HepG2 (cell line): ENCODE results near the gene HPRT1. TPM values are rescaled to one million over a fixed set of nuclear protein-coding genes. Genes with fewer than 3 reads are reported as not detected.

Experiments used
- ATAC-seq: fragments of 200-7000 bp; cut with Tn5 transposase; 3 replicates; pipeline ENCODE4 v1.9.1; 2020; ENCODE audit warnings: mild to moderate bottlenecking, moderate library complexity
- BruUV-seq: library from RNA; stranded (reverse); fragments of 400-500 nt; replicated peaks from 2 replicates; lab custom pipeline; 2021; lab: Mats Ljungman, UMichigan
- CTCF ChIA-PET: fragments of 300-600 bp; formaldehyde crosslinking; extraction: SDS; loops from one replicate; lab custom pipeline; 2021; ENCODE audit warnings: low total read pairs, inconsistent platforms, low intra/inter-chr PET ratio; lab: Yijun Ruan, JAX
- POLR2A ChIA-PET: fragments of 350-600 bp; sonication (Branson Sonifier 250); formaldehyde crosslinking; loops from one replicate; lab custom pipeline; 2020; ENCODE audit warnings: antibody characterized with exemption, inconsistent platforms; lab: Yijun Ruan, JAX
- DNase-seq: peaks from one replicate; pipeline ENCODE4 v3.0.0-alpha.2; 2015; ENCODE audit warnings: low spot score
- FAIRE-seq: peaks from 3 replicates; lab custom pipeline; 2011; peaks lifted over from hg19 to GRCh38; lab: Jason Lieb, UNC
- H2AFZ ChIP-seq: one replicate; pipeline ENCODE4 v1.6.1; 2011; ENCODE audit warnings: low read length, inconsistent platforms
- H3K27ac ChIP-seq: fragments of 300-600 bp; 3 replicates; pipeline ENCODE4 v1.8.0; 2011; ENCODE audit warnings: mixed run types, mild to moderate bottlenecking, mixed read lengths, low read length, inconsistent platforms; ENCODE audit not compliant: insufficient read depth; ENCODE audit errors: extremely low read length
- H3K27me3 ChIP-seq, 2 experiments: fragments of 200-600 bp in 1 of 2; 2 replicates in 1 of 2; 3 replicates in 1 of 2; pipeline versions ENCODE4 v1.6.0 to v1.8.0; 2011; ENCODE audit warnings: low read length in 2 of 2, mild to moderate bottlenecking in 2 of 2, moderate library complexity in 2 of 2, inconsistent platforms in 1 of 2; ENCODE audit not compliant: insufficient read depth in 2 of 2, control insufficient read depth in 1 of 2
- H3K36me3 ChIP-seq, 2 experiments: fragments of 200-600 bp in 1 of 2; replicated peaks in 1 of 2; 2 replicates in 1 of 2; 3 replicates in 1 of 2; pipeline versions ENCODE4 v1.5.1 to v1.8.0; 2011; ENCODE audit warnings: low read length in 2 of 2, inconsistent platforms in 1 of 2; ENCODE audit not compliant: insufficient read depth in 2 of 2, control insufficient read depth in 1 of 2
- H3K4me1 ChIP-seq: 2 replicates; pipeline ENCODE4 v1.5.1; 2012; ENCODE audit warnings: low read length, inconsistent platforms; ENCODE audit not compliant: insufficient read depth
- H3K4me2 ChIP-seq: 2 replicates; pipeline ENCODE4 v1.6.0; 2011; ENCODE audit warnings: low read depth, low read length, inconsistent platforms
- H3K4me3 ChIP-seq, 3 experiments: fragments of 200-600 bp in 1 of 3; sonication (generic), shearing (Covaris generic) in 1 of 3; replicated peaks in 1 of 3; 2 replicates each; pipeline ENCODE4 v1.5.1; 2011 to 2016; ENCODE audit warnings: low read length in 3 of 3, inconsistent platforms in 2 of 3, low read depth in 2 of 3, mild to moderate bottlenecking in 2 of 3, control low read depth in 1 of 3, mixed read lengths in 1 of 3; ENCODE audit not compliant: insufficient read depth in 1 of 3
- H3K79me2 ChIP-seq: one replicate; pipeline ENCODE4 v1.6.1; 2011; ENCODE audit warnings: low read length, inconsistent platforms; ENCODE audit not compliant: insufficient read depth
- H3K9ac ChIP-seq: 2 replicates; pipeline ENCODE4 v1.6.0; 2011; ENCODE audit warnings: mild to moderate bottlenecking, low read depth, low read length, inconsistent platforms; ENCODE audit not compliant: insufficient read depth
- H3K9me3 ChIP-seq: 2 replicates; pipeline ENCODE4 v1.5.1; 2012; ENCODE audit warnings: mild to moderate bottlenecking, low read length
- H4K20me1 ChIP-seq: 2 replicates; pipeline ENCODE4 v1.6.0; 2011; ENCODE audit warnings: inconsistent platforms, mild to moderate bottlenecking, low read length, moderate library complexity; ENCODE audit not compliant: insufficient read depth
- FOSL2 ChIP-seq: sonication (generic); formaldehyde crosslinking; IDR thresholded peaks from 2 replicates; pipeline ENCODE4 v1.4.0; 2020; ENCODE audit warnings: missing genetic modification reagents
- SAP130 ChIP-seq: IDR thresholded peaks from 2 replicates; pipeline ENCODE4 v1.6.1; 2016; ENCODE audit warnings: low read depth
- SYNCRIP ChIP-seq: fragments of 200-400 bp; formaldehyde crosslinking; IDR thresholded peaks from 2 replicates; pipeline ENCODE4 v1.6.1; 2018; ENCODE audit warnings: mild to moderate bottlenecking, low read depth, low read length; ENCODE audit not compliant: insufficient read depth
- ZBTB20 ChIP-seq: sonication (generic); formaldehyde crosslinking; IDR thresholded peaks from 2 replicates; pipeline ENCODE4 v1.8.1; 2023; ENCODE audit warnings: missing genetic modification reagents, low read depth, mild to moderate bottlenecking, borderline replicate concordance
- ZNF180 ChIP-seq: sonication (generic); formaldehyde crosslinking; IDR thresholded peaks from 2 replicates; pipeline ENCODE4 v1.4.0; 2020; ENCODE audit warnings: low read depth, missing genetic modification reagents, borderline replicate concordance
- WGBS: methylation state at CpG from one replicate; pipeline ENCODE4 v1.1.6; 2017; ENCODE audit warnings: low lambda C conversion rate; 5-methylcytosine and 5-hydroxymethylcytosine counted together
- in situ Hi-C: cut with HindIII; loops from 2 replicates; pipeline ENCODE4 v1.10.0; 2017; ENCODE audit warnings: low pct_unique_long_range_greater_than_20kb; ENCODE audit not compliant: extremely low pct_ligation_motif_present
- intact Hi-C: fragments of 100-400 bp; cut with micrococcal nuclease; formaldehyde crosslinking; loops from one replicate; pipeline ENCODE4 v1.10.0; 2022; ENCODE audit not compliant: unreplicated experiment
- polyA plus RNA-seq, 8 experiments: library from polyadenylated mRNA; depleted of rRNA in 3 of 8; stranded (reverse) in 7 of 8; unstranded in 1 of 8; fragments of >200 nt; fragmentation: Illumina TruSeq in 4 of 8; extraction: Trizol in 4 of 8; gene quantifications; 2 replicates each; pipeline versions ENCODE4 v1.2.1 to v1.2.3, GENCODE V29; 2011 to 2016; ENCODE audit warnings: low read depth in 4 of 8, missing spikeins in 1 of 8, mixed read lengths in 1 of 8; ENCODE audit not compliant: insufficient read depth in 1 of 8
- total RNA-seq, 5 experiments: library from RNA; depleted of rRNA; stranded (reverse); fragments of >200 nt; fragmentation: Illumina TruSeq; extraction: Trizol; gene quantifications; 2 replicates each; pipeline ENCODE4 v1.2.3, GENCODE V29; 2016; ENCODE audit warnings: low read depth in 1 of 5
- TF ChIP-seq, protein P1 (sequence below): sonication (generic); formaldehyde crosslinking; IDR thresholded peaks from 2 replicates; pipeline ENCODE4 v1.5.1; 2020; ENCODE audit warnings: missing genetic modification reagents, mild to moderate bottlenecking, borderline replicate concordance
- TF ChIP-seq, protein P2 (sequence below): IDR thresholded peaks from 2 replicates; pipeline ENCODE4 v1.6.1; 2016; ENCODE audit warnings: low read depth, borderline replicate concordance
- TF ChIP-seq, protein P3 (sequence below): sonication (generic); formaldehyde crosslinking; IDR thresholded peaks from 2 replicates; pipeline ENCODE4 v1.8.1; 2022; ENCODE audit warnings: low read depth, mild to moderate bottlenecking, missing genetic modification reagents

Gene HPRT1
- total and polyA plus RNA-seq, 2 of the 13 experiments (the other 11 are each of a cell fraction or from before 2014, with no cell fraction given): 4.6 to 25.2 TPM

- TF ChIP-seq, protein P1, sequence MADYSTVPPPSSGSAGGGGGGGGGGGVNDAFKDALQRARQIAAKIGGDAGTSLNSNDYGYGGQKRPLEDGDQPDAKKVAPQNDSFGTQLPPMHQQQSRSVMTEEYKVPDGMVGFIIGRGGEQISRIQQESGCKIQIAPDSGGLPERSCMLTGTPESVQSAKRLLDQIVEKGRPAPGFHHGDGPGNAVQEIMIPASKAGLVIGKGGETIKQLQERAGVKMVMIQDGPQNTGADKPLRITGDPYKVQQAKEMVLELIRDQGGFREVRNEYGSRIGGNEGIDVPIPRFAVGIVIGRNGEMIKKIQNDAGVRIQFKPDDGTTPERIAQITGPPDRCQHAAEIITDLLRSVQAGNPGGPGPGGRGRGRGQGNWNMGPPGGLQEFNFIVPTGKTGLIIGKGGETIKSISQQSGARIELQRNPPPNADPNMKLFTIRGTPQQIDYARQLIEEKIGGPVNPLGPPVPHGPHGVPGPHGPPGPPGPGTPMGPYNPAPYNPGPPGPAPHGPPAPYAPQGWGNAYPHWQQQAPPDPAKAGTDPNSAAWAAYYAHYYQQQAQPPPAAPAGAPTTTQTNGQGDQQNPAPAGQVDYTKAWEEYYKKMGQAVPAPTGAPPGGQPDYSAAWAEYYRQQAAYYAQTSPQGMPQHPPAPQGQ (CRISPR knock-in tag): no peak
- TF ChIP-seq ZBTB20 (CRISPR knock-in tag): no peak
Observed at GRCh38 chrX:134469486-134469885, 9.5 kb downstream of the HPRT1 start (continued).

DNA sequence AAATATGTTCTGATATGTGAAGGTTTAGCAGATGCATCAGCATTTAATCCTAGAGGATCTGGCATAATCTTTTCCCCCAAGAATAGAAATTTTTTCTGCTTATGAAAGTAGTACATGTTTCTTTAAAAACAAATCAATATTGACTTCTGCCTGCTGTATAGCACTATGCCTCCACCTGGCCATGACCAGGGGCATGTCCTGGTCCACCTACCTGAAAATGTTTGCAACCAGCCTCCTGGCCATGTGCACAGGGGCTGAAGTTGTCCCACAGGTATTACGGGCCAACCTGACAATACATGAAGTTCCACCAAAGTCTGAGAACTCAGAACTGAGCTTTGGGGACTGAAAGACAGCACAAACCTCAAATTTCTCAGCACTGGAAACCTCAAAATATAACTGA is 10.0 kb downstream of the HPRT1 start:
- Histone ChIP-seq H3K4me1 (no peaks in the 10 kb centered on the region), H3K36me3 (peaks cover 0 to 2% of the 10 kb centered on the region in 2 experiments; a peak in 1 of 5 replicates), H3K27me3 (no peaks in the 10 kb centered on the region), H3K9me3 (no peaks in the 10 kb centered on the region), H2AFZ (no peak overlapping the region), H3K4me3 (no peak overlapping the region), H4K20me1 (no peaks in the 10 kb centered on the region), H3K79me2 (peaks cover 14% of the 10 kb centered on the region), H3K9ac (no peak overlapping the region), H3K27ac (no peak overlapping the region), H3K4me2 (no peak overlapping the region)
- FAIRE-seq (no peak), DNase-seq (no peak), ATAC-seq (no peak)
- POLR2A ChIA-PET: no interaction called here
- in situ Hi-C loops: no loop called here
- TF ChIP-seq, protein P2, sequence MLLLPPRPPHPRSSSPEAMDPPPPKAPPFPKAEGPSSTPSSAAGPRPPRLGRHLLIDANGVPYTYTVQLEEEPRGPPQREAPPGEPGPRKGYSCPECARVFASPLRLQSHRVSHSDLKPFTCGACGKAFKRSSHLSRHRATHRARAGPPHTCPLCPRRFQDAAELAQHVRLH (CRISPR knock-in tag): no peak
- intact Hi-C loops: no loop called here
- CTCF ChIA-PET: no interaction called here
- 100% methylated on average over 1 of the region's 1 CpG for WGBS
- BruUV-seq: no TSS peak

DNA sequence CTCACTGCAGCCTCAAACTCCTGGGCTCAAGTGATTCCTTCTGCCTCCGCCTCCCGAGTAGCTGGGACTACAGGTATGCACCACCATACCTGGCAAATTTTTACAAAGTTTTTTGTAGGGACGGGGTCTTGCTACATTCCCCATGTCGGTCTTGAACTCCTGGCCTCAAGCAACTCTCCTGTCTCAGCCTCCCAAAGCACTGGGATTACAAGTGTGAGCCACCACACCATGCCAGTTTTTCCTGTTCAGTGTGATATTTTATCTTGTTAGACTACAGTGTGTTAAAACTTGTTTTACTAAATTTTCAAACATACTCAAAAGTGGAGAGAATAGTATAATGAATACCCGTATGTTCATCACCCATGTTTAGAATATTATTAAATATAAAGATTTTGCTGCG is 12.1 kb downstream of the HPRT1 start:
- peaks cover 2% of the 10 kb centered on the region for H3K79me2 ChIP-seq
- H3K4me3 ChIP-seq: no peak overlapping the region
- FAIRE-seq (no peak), DNase-seq (no peak), ATAC-seq (no peak)
- H3K27me3 ChIP-seq: no peaks in the 10 kb centered on the region
- no peak overlapping the region for H3K4me2 ChIP-seq
- 98% methylated on average over 6 of the region's 6 CpGs for WGBS
- ChIA-PET CTCF (no interaction called here), POLR2A (no interaction called here)
- H3K9ac ChIP-seq: no peak overlapping the region
- no peak overlapping the region for H2AFZ ChIP-seq
- no peaks in the 10 kb centered on the region for H3K4me1 ChIP-seq
- no peaks in the 10 kb centered on the region for H3K9me3 ChIP-seq
- intact Hi-C loops (no loop called here), in situ Hi-C loops (no loop called here)
- no peaks in the 10 kb centered on the region for H4K20me1 ChIP-seq
- peaks cover 2% of the 10 kb centered on the region in 2 experiments; a peak in 2 of 5 replicates for H3K36me3 ChIP-seq
- BruUV-seq: no TSS peak
- TF ChIP-seq, protein P3, sequence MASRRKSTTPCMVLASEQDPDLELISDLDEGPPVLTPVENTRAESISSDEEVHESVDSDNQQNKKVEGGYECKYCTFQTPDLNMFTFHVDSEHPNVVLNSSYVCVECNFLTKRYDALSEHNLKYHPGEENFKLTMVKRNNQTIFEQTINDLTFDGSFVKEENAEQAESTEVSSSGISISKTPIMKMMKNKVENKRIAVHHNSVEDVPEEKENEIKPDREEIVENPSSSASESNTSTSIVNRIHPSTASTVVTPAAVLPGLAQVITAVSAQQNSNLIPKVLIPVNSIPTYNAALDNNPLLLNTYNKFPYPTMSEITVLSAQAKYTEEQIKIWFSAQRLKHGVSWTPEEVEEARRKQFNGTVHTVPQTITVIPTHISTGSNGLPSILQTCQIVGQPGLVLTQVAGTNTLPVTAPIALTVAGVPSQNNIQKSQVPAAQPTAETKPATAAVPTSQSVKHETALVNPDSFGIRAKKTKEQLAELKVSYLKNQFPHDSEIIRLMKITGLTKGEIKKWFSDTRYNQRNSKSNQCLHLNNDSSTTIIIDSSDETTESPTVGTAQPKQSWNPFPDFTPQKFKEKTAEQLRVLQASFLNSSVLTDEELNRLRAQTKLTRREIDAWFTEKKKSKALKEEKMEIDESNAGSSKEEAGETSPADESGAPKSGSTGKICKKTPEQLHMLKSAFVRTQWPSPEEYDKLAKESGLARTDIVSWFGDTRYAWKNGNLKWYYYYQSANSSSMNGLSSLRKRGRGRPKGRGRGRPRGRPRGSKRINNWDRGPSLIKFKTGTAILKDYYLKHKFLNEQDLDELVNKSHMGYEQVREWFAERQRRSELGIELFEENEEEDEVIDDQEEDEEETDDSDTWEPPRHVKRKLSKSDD (CRISPR knock-in tag): no peak
- TF ChIP-seq FOSL2 (CRISPR knock-in tag) (no peak), ZNF180 (CRISPR knock-in tag) (no peak), SYNCRIP (no peak), SAP130 (CRISPR knock-in tag) (no peak)
- no peak overlapping the region for H3K27ac ChIP-seq
